ENCODE results near the gene SORT1. TPM values are rescaled to one million over a fixed set of nuclear protein-coding genes. Genes with fewer than 3 reads are reported as not detected.

Gene SORT1
- total and polyA plus RNA-seq, 2 of the 13 experiments (the other 11 are each of a cell fraction or from before 2014, with no cell fraction given): 32.4 to 93.0 TPM

- TF ChIP-seq IKZF5 (CRISPR knock-in tag; IDR thresholded peaks at IDR 0.05) (no peak), TRIM24 (CRISPR knock-in tag; IDR thresholded peaks at IDR 0.05) (no peak), SIN3B (IDR thresholded peaks at IDR 0.05; ENCODE audit: low read length) (no peak), GLI4 (CRISPR knock-in tag; IDR thresholded peaks at IDR 0.05; ENCODE audit: borderline replicate concordance) (no peak), MXI1 (IDR thresholded peaks at IDR 0.05; ENCODE audit: borderline replicate concordance, low read depth, low read length) (peak; percentile 46; the same call in 1 of the 3 replicates), IRX3 (CRISPR knock-in tag; IDR thresholded peaks at IDR 0.05; ENCODE audit: borderline replicate concordance, low read depth) (no peak), JDP2 (CRISPR knock-in tag; IDR thresholded peaks at IDR 0.05; ENCODE audit: borderline replicate concordance) (no peak), NR2F6 (IDR thresholded peaks at IDR 0.05) (no peak), NR2F6 (CRISPR knock-in tag; IDR thresholded peaks at IDR 0.05) (peak; percentile 63; the same call in 1 of the 2 replicates), ZNF646 (CRISPR knock-in tag; IDR thresholded peaks at IDR 0.05) (no peak), SMAD3 (CRISPR knock-in tag; IDR thresholded peaks at IDR 0.05) (no peak), PRPF4 (IDR thresholded peaks at IDR 0.05; ENCODE audit: low read depth, low read length, poor library complexity, severe bottlenecking) (no peak), NAIF1 (CRISPR knock-in tag; IDR thresholded peaks at IDR 0.05; ENCODE audit: borderline replicate concordance) (no peak), ZMYM4 (CRISPR knock-in tag; IDR thresholded peaks at IDR 0.05) (0 out of 2 replicates have a peak, but pooled peaks have one; percentile 16), ZSCAN9 (CRISPR knock-in tag; IDR thresholded peaks at IDR 0.05; ENCODE audit: borderline replicate concordance) (no peak), ZNF101 (CRISPR knock-in tag; IDR thresholded peaks at IDR 0.05; ENCODE audit: borderline replicate concordance, low read depth) (no peak)
- TF ChIP-seq, protein P1, sequence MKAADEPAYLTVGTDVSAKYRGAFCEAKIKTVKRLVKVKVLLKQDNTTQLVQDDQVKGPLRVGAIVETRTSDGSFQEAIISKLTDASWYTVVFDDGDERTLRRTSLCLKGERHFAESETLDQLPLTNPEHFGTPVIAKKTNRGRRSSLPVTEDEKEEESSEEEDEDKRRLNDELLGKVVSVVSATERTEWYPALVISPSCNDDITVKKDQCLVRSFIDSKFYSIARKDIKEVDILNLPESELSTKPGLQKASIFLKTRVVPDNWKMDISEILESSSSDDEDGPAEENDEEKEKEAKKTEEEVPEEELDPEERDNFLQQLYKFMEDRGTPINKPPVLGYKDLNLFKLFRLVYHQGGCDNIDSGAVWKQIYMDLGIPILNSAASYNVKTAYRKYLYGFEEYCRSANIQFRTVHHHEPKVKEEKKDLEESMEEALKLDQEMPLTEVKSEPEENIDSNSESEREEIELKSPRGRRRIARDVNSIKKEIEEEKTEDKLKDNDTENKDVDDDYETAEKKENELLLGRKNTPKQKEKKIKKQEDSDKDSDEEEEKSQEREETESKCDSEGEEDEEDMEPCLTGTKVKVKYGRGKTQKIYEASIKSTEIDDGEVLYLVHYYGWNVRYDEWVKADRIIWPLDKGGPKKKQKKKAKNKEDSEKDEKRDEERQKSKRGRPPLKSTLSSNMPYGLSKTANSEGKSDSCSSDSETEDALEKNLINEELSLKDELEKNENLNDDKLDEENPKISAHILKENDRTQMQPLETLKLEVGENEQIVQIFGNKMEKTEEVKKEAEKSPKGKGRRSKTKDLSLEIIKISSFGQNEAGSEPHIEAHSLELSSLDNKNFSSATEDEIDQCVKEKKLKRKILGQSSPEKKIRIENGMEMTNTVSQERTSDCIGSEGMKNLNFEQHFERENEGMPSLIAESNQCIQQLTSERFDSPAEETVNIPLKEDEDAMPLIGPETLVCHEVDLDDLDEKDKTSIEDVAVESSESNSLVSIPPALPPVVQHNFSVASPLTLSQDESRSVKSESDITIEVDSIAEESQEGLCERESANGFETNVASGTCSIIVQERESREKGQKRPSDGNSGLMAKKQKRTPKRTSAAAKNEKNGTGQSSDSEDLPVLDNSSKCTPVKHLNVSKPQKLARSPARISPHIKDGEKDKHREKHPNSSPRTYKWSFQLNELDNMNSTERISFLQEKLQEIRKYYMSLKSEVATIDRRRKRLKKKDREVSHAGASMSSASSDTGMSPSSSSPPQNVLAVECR (CRISPR knock-in tag; IDR thresholded peaks at IDR 0.05; ENCODE audit: borderline replicate concordance): peak; percentile 42; the same call in 1 of the 2 replicates
These were observed 14.5 kb downstream of the SORT1 start (continued) for GRCh38 chr1:109383087-109383779.
